Osteoblast (primary cell): ENCODE data around the gene SPSB3. TPM values are rescaled to one million over a fixed set of nuclear protein-coding genes. Genes with fewer than 3 reads are reported as not detected.

ENCODE experiments used
- DNase-seq: peaks from one replicate; pipeline ENCODE4 v3.0.0; 2011; ENCODE audit warnings: low spot score, mixed read lengths; ENCODE audit not compliant: insufficient read length; ENCODE audit errors: missing footprints
- H2AFZ ChIP-seq: 2 replicates; pipeline ENCODE4 v1.6.0; 2011; ENCODE audit warnings: mild to moderate bottlenecking, low read length
- H3K27ac ChIP-seq: 2 replicates; pipeline ENCODE4 v1.5.1; 2011; ENCODE audit warnings: mild to moderate bottlenecking, low read depth, low read length, moderate library complexity
- H3K27me3 ChIP-seq: 2 replicates; pipeline ENCODE4 v1.6.0; 2012; ENCODE audit warnings: mild to moderate bottlenecking, control low read depth, inconsistent platforms, low read length, moderate library complexity; ENCODE audit not compliant: insufficient read depth
- H3K36me3 ChIP-seq: 2 replicates; pipeline ENCODE4 v1.5.1; 2011; ENCODE audit warnings: mild to moderate bottlenecking, low read length, control low read depth, moderate library complexity; ENCODE audit not compliant: insufficient read depth
- H3K4me1 ChIP-seq: 2 replicates; pipeline ENCODE4 v1.5.1; 2011; ENCODE audit warnings: mild to moderate bottlenecking, low read length, control low read depth, moderate library complexity; ENCODE audit not compliant: insufficient read depth
- H3K4me2 ChIP-seq: 2 replicates; pipeline ENCODE4 v1.6.0; 2011; ENCODE audit warnings: mild to moderate bottlenecking, low read length; ENCODE audit not compliant: insufficient read depth
- H3K4me3 ChIP-seq: fragments of 200-600 bp; sonication (generic); 3 replicates; pipeline ENCODE4 v1.5.1; 2012; ENCODE audit warnings: mild to moderate bottlenecking, low read length, inconsistent platforms; ENCODE audit not compliant: insufficient read depth
- H3K79me2 ChIP-seq: 2 replicates; pipeline ENCODE4 v1.6.0; 2012; ENCODE audit warnings: mild to moderate bottlenecking, low read length, control low read depth, inconsistent platforms; ENCODE audit not compliant: insufficient read depth
- H3K9me3 ChIP-seq: 2 replicates; pipeline ENCODE4 v1.5.1; 2011; ENCODE audit warnings: low read depth, low read length, control low read depth
- H4K20me1 ChIP-seq: 2 replicates; pipeline ENCODE4 v1.6.0; 2012; ENCODE audit warnings: mild to moderate bottlenecking, low read length, control low read depth; ENCODE audit not compliant: insufficient read depth
- total RNA-seq: library from RNA; depleted of rRNA; stranded (reverse); fragments of >200 nt; gene quantifications from 2 replicates; pipeline ENCODE4 v1.2.3, GENCODE V29; 2012
- TF ChIP-seq, protein P1 (sequence below): IDR thresholded peaks from 2 replicates; pipeline ENCODE4 v1.5.1; 2011; ENCODE audit warnings: mild to moderate bottlenecking, low read depth, low read length, moderate library complexity; ENCODE audit errors: extremely low read depth

Gene SPSB3
- total RNA-seq, 1 donor = 42.3 TPM

- TF ChIP-seq, protein P1, sequence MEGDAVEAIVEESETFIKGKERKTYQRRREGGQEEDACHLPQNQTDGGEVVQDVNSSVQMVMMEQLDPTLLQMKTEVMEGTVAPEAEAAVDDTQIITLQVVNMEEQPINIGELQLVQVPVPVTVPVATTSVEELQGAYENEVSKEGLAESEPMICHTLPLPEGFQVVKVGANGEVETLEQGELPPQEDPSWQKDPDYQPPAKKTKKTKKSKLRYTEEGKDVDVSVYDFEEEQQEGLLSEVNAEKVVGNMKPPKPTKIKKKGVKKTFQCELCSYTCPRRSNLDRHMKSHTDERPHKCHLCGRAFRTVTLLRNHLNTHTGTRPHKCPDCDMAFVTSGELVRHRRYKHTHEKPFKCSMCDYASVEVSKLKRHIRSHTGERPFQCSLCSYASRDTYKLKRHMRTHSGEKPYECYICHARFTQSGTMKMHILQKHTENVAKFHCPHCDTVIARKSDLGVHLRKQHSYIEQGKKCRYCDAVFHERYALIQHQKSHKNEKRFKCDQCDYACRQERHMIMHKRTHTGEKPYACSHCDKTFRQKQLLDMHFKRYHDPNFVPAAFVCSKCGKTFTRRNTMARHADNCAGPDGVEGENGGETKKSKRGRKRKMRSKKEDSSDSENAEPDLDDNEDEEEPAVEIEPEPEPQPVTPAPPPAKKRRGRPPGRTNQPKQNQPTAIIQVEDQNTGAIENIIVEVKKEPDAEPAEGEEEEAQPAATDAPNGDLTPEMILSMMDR = no peak
- Histone ChIP-seq H4K20me1 (peaks cover 35% of the 10 kb centered on the region), H3K4me2 (peak overlapping the region; percentile 86), H3K4me3 (no peak overlapping the region), H3K36me3 (peaks cover 28% of the 10 kb centered on the region), H3K9me3 (no peaks in the 10 kb centered on the region), H3K4me1 (peaks cover 19% of the 10 kb centered on the region), H3K79me2 (peaks cover 38% of the 10 kb centered on the region), H2AFZ (no peak overlapping the region), H3K27ac (no peak overlapping the region), H3K27me3 (no peaks in the 10 kb centered on the region)
- no peak for DNase-seq
These were observed 1.7 kb downstream of the SPSB3 start for GRCh38 chr16:1780677-1781072.

GRCh38 chr16:1779741-1780676 lies 2.4 kb downstream of the SPSB3 start:
- Histone ChIP-seq H3K27me3 (no peaks in the 10 kb centered on the region), H3K27ac (no peak overlapping the region), H3K4me1 (peaks cover 19% of the 10 kb centered on the region), H3K9me3 (no peaks in the 10 kb centered on the region), H3K79me2 (peaks cover 38% of the 10 kb centered on the region), H2AFZ (no peak overlapping the region), H3K4me3 (no peak overlapping the region), H4K20me1 (peaks cover 32% of the 10 kb centered on the region), H3K36me3 (peaks cover 29% of the 10 kb centered on the region), H3K4me2 (no peak overlapping the region)
- peak; percentile 85 for DNase-seq
- TF ChIP-seq, protein P1 = no peak

- Histone ChIP-seq H2AFZ (no peak overlapping the region), H3K4me2 (no peak overlapping the region), H3K9me3 (no peaks in the 10 kb centered on the region), H3K79me2 (peaks cover 38% of the 10 kb centered on the region), H4K20me1 (peaks cover 35% of the 10 kb centered on the region), H3K27ac (no peak overlapping the region), H3K4me1 (peaks cover 24% of the 10 kb centered on the region), H3K36me3 (peaks cover 29% of the 10 kb centered on the region), H3K4me3 (no peak overlapping the region), H3K27me3 (no peaks in the 10 kb centered on the region)
- TF ChIP-seq, protein P1 = no peak
- peak; percentile 88 for DNase-seq
These were observed 3.1 kb downstream of the SPSB3 start for GRCh38 chr16:1779234-1779701.
